ENCODE results near the gene KIF21B.

Gene KIF21B

GRCh38 chr1:200954434-200954833 is 69.1 kb downstream of the KIF21B start:
- Histone ChIP-seq H3K36me3 (ENCODE audit: insufficient read depth) (no peaks in the 10 kb centered on the region), H3K4me2 (no peak overlapping the region), H2AFZ (ENCODE audit: low read depth) (no peak overlapping the region), H3K9ac (no peak overlapping the region), H3K4me3 (IDR thresholded peaks at IDR 0.05; ENCODE audit: insufficient read depth, low read depth, low read length) (no peak overlapping the region), H3K27ac (no peak overlapping the region), H3K79me2 (ENCODE audit: insufficient read depth, low read depth) (no peaks in the 10 kb centered on the region), H3K27me3 (ENCODE audit: insufficient read depth, low read depth) (no peaks in the 10 kb centered on the region), H4K20me1 (ENCODE audit: insufficient read depth) (no peaks in the 10 kb centered on the region), H3K4me1 (ENCODE audit: low read depth, poor library complexity, severe bottlenecking) (no peaks in the 10 kb centered on the region)
- no peak for TF ChIP-seq CTCF (conservative IDR thresholded peaks at IDR 0.05; ENCODE audit: low read depth, low read length)

GRCh38 chr1:200951016-200951415 is 72.5 kb downstream of the KIF21B start:
- Histone ChIP-seq H3K4me3 (IDR thresholded peaks at IDR 0.05; ENCODE audit: insufficient read depth, low read depth, low read length) (no peak overlapping the region), H3K4me1 (ENCODE audit: low read depth, poor library complexity, severe bottlenecking) (no peaks in the 10 kb centered on the region), H3K9ac (no peak overlapping the region), H2AFZ (ENCODE audit: low read depth) (no peak overlapping the region), H3K4me2 (no peak overlapping the region), H3K36me3 (ENCODE audit: insufficient read depth) (no peaks in the 10 kb centered on the region), H3K27me3 (ENCODE audit: insufficient read depth, low read depth) (no peaks in the 10 kb centered on the region), H3K79me2 (ENCODE audit: insufficient read depth, low read depth) (no peaks in the 10 kb centered on the region), H3K27ac (no peak overlapping the region), H4K20me1 (ENCODE audit: insufficient read depth) (no peaks in the 10 kb centered on the region)
- TF ChIP-seq CTCF (conservative IDR thresholded peaks at IDR 0.05; ENCODE audit: low read depth, low read length): no peak

- no peak for TF ChIP-seq CTCF (conservative IDR thresholded peaks at IDR 0.05; ENCODE audit: low read depth, low read length)
- H3K36me3 ChIP-seq (ENCODE audit: insufficient read depth): no peaks in the 10 kb centered on the region
- H3K79me2 ChIP-seq (ENCODE audit: insufficient read depth, low read depth): no peaks in the 10 kb centered on the region
- no peak overlapping the region for H3K27ac ChIP-seq
- H2AFZ ChIP-seq (ENCODE audit: low read depth): no peak overlapping the region
- H3K27me3 ChIP-seq (ENCODE audit: insufficient read depth, low read depth): no peaks in the 10 kb centered on the region
- H3K4me3 ChIP-seq (IDR thresholded peaks at IDR 0.05; ENCODE audit: insufficient read depth, low read depth, low read length): no peak overlapping the region
- H3K9ac ChIP-seq: no peak overlapping the region
- no peaks in the 10 kb centered on the region for H3K4me1 ChIP-seq (ENCODE audit: low read depth, poor library complexity, severe bottlenecking)
- no peak overlapping the region for H3K4me2 ChIP-seq
- no peaks in the 10 kb centered on the region for H4K20me1 ChIP-seq (ENCODE audit: insufficient read depth)
These were observed 73.9 kb downstream of the KIF21B start for GRCh38 chr1:200949626-200950025.

GRCh38 chr1:200947059-200947566 is 76.4 kb downstream of the KIF21B start:
- Histone ChIP-seq H3K36me3 (ENCODE audit: insufficient read depth) (no peaks in the 10 kb centered on the region), H3K79me2 (ENCODE audit: insufficient read depth, low read depth) (no peaks in the 10 kb centered on the region), H4K20me1 (ENCODE audit: insufficient read depth) (no peaks in the 10 kb centered on the region), H3K4me2 (no peak overlapping the region), H3K27ac (no peak overlapping the region), H2AFZ (ENCODE audit: low read depth) (no peak overlapping the region), H3K9ac (no peak overlapping the region), H3K4me1 (ENCODE audit: low read depth, poor library complexity, severe bottlenecking) (no peaks in the 10 kb centered on the region), H3K4me3 (IDR thresholded peaks at IDR 0.05; ENCODE audit: insufficient read depth, low read depth, low read length) (no peak overlapping the region), H3K27me3 (ENCODE audit: insufficient read depth, low read depth) (no peaks in the 10 kb centered on the region)
- no peak for TF ChIP-seq CTCF (conservative IDR thresholded peaks at IDR 0.05; ENCODE audit: low read depth, low read length)
